ENCODE results near the gene ME3.

GRCh38 chr11:86547727-86548126, 124.7 kb downstream of the ME3 start:
- TF ChIP-seq EZH2 (IDR thresholded peaks at IDR 0.05; ENCODE audit: insufficient read depth, poor library complexity, severe bottlenecking) (no peak), EZH2phosphoT487 (IDR thresholded peaks at IDR 0.05; ENCODE audit: insufficient read depth, low read depth) (no peak)

Measured in GM23248 (cell line).